Esophagus muscularis mucosa (tissue), 4 donors: ENCODE results near the gene ANKHD1. TPM values are rescaled to one million over a fixed set of nuclear protein-coding genes. Genes with fewer than 3 reads are reported as not detected.

ENCODE experiments used
- DNase-seq: peaks from one replicate; pipeline ENCODE4 v3.0.0-alpha.2; 2017; ENCODE audit errors: extremely low spot score
- H3K27ac ChIP-seq, 4 donors: fragments of 200-600 bp; sonication (generic); replicated peaks in 1 of 4; 1 replicate in 3 of 4; 2 replicates in 1 of 4; pipeline ENCODE4 v1.5.1; 2016 to 2019; ENCODE audit warnings: mild to moderate bottlenecking in 1 of 4
- H3K27me3 ChIP-seq, 4 donors: fragments of 200-600 bp; sonication (generic); one replicate each; pipeline versions ENCODE4 v1.5.1 to v1.6.0; 2016 to 2019
- H3K36me3 ChIP-seq, 4 donors: fragments of 200-600 bp; sonication (generic); one replicate each; pipeline ENCODE4 v1.5.1; 2016 to 2019
- H3K4me1 ChIP-seq, 4 donors: fragments of 200-600 bp; sonication (generic); one replicate each; pipeline ENCODE4 v1.5.1; 2016 to 2019
- H3K4me3 ChIP-seq, 4 donors: fragments of 200-600 bp; sonication (generic); 1 replicate in 2 of 4; 2 replicates in 2 of 4; pipeline ENCODE4 v1.5.1; 2016 to 2019; ENCODE audit warnings: mild to moderate bottlenecking in 4 of 4, moderate library complexity in 1 of 4
- H3K9me3 ChIP-seq, 4 donors: fragments of 200-600 bp; sonication (generic); 1 replicate in 3 of 4; 2 replicates in 1 of 4; pipeline ENCODE4 v1.5.1; 2016 to 2019
- CTCF ChIP-seq, 3 experiments: fragments of 200-600 bp in 2 of 3; fragments of 450-650 bp in 1 of 3; sonication (generic) in 2 of 3; IDR thresholded peaks; one replicate each; pipeline ENCODE4 v1.5.1; 2017 to 2019; ENCODE audit warnings: antibody characterized with exemption in 3 of 3, mild to moderate bottlenecking in 2 of 3, moderate library complexity in 1 of 3
- EP300 ChIP-seq: sonication (generic); formaldehyde crosslinking; IDR thresholded peaks from one replicate; pipeline ENCODE4 v1.6.1; 2017; ENCODE audit warnings: antibody characterized with exemption
- POLR2A ChIP-seq: fragments of 450-650 bp; IDR thresholded peaks from one replicate; pipeline ENCODE4 v1.6.1; 2017; ENCODE audit warnings: antibody characterized with exemption, moderate library complexity, mild to moderate bottlenecking, low read depth
- POLR2AphosphoS5 ChIP-seq, 2 donors: sonication (generic); formaldehyde crosslinking; IDR thresholded peaks; one replicate each; pipeline ENCODE4 v1.6.1; 2017; ENCODE audit warnings: antibody characterized with exemption in 2 of 2
- WGBS: methylation state at CpG from one replicate; pipeline ENCODE4 v1.1.5; 2018; 5-methylcytosine and 5-hydroxymethylcytosine counted together
- intact Hi-C: fragments of 100-400 bp; cut with DNase I; formaldehyde crosslinking; loops from one replicate; pipeline ENCODE4 v1.15.1; 2023
- total RNA-seq, 4 donors: library from RNA; depleted of rRNA; stranded (reverse); fragments of >200 nt; gene quantifications; one replicate each; pipeline versions ENCODE4 v1.1.0 to v1.2.1, GENCODE V29; 2016

ANKHD1 gene
- total RNA-seq, 4 donors from 2014 or later, result 58.3 to 94.3 (median 62.2) TPM

DNA sequence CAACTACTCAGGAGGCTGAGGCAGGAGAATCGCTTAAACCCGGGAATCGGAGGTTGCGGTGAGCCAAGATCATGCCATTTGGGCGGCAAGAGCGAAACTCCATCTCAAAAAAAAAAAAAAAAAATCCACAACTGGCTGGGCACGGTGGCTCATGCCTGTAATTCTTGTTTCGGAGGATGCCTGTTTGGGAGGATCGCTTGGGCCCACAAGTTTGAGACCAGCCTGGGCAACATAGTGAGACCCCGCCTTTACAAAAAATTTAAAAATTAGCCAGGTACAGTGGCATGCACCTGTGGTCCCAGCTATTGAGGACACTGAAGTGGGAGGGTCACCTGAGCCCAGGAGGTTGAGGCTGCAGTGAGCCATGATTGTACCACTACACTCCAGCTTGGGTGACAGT, 144.0 kb downstream of the ANKHD1 start:
- Histone ChIP-seq H3K36me3 (peaks cover 16 to 62% (median 56%) of the 10 kb centered on the region in 4 donors), H3K9me3 (no peaks in the 10 kb centered on the region), H3K27ac (peak overlapping the region in 1 of 4 donors; percentile 98), H3K27me3 (no peaks in the 10 kb centered on the region), H3K4me3 (no peak overlapping the region), H3K4me1 (peaks cover 42 to 44% (median 43%) of the 10 kb centered on the region in 4 donors)
- 97% methylated on average over 10 of the region's 10 CpGs for WGBS
- intact Hi-C loops, result no loop called here
- TF ChIP-seq POLR2A (no peak), EP300 (no peak), CTCF (IDR thresholded peaks at IDR 0.05) (no peak), POLR2AphosphoS5 (IDR thresholded peaks at IDR 0.05) (no peak)
- DNase-seq, result peak; percentile 29

DNA sequence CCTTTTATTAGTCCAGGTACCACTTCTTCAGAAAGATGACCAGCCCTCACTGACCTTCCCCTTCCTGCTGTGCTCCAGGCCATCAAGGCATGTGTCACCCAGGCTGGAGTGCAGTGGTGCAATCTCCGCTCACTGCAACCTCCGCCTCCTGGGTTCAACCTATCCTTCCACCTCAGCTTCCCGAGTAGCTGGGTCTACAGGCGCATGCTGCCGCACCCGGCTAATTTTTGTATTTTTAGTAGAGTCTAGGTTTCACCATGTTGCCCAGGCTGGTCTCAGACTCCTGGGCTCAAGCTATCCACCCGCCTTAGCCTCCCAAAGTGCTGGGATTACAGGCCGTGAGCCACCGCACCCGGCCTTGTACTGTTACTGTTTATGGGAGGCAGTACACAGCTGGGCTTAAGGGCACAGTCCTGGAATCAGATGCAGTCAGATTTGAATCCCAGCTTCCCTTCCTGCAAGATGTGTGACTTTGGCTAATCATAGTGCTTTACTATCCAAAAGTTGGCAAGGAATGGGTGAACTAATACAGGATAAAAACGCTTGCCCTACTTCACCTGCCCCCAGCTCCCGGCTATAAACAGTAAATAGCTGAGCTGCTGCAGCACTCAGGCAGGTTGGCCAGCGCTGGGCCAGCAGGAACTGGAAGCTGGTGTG, 145.3 kb downstream of the ANKHD1 start:
- H3K27me3 ChIP-seq, result no peaks in the 10 kb centered on the region
- TF ChIP-seq POLR2A (no peak), CTCF (IDR thresholded peaks at IDR 0.05) (no peak), POLR2AphosphoS5 (IDR thresholded peaks at IDR 0.05) (no peak), EP300 (no peak)
- 56% methylated on average over 7 of the region's 13 CpGs for WGBS
- DNase-seq, result peak; percentile 82
- H3K4me3 ChIP-seq, result peak overlapping the region; percentile 60 to 67 (median 63)
- peaks cover 43 to 48% (median 45%) of the 10 kb centered on the region in 4 donors for H3K4me1 ChIP-seq
- peak overlapping the region; percentile 93 to 98 (median 96) for H3K27ac ChIP-seq
- intact Hi-C loops, result no loop called here
- H3K9me3 ChIP-seq, result no peaks in the 10 kb centered on the region
- H3K36me3 ChIP-seq, result peaks cover 8 to 62% (median 56%) of the 10 kb centered on the region in 4 donors

GRCh38 chr5:140547508-140548299, 146.1 kb downstream of the ANKHD1 start, which contains the start of gene EIF4EBP3:
TSS of gene EIF4EBP3 (plus strand) at chr5:140547662. CDS start at chr5:140547738, 76 bp downstream.
- Histone ChIP-seq H3K27me3 (no peaks in the 10 kb centered on the region), H3K4me1 (peaks cover 43 to 48% (median 45%) of the 10 kb centered on the region in 4 donors), H3K4me3 (peak within 1 kb of the TSS; percentile 60 to 67 (median 63)), H3K36me3 (peaks cover 5 to 61% (median 54%) of the 10 kb centered on the region in 4 donors), H3K9me3 (no peaks in the 10 kb centered on the region), H3K27ac (peak within 1 kb of the TSS; percentile 93 to 98 (median 96))
- TF ChIP-seq EP300 (peak; percentile 6), CTCF (IDR thresholded peaks at IDR 0.05) (peak; percentile 32 to 81 (median 58)), POLR2AphosphoS5 (IDR thresholded peaks at IDR 0.05) (peak; percentile 96 to 97), POLR2A (peak; percentile 36)
- DNase-seq, result peak; percentile 99
- WGBS, result 32% methylated on average over 13 of the region's 52 CpGs
- intact Hi-C loops, result no loop called here

DNA sequence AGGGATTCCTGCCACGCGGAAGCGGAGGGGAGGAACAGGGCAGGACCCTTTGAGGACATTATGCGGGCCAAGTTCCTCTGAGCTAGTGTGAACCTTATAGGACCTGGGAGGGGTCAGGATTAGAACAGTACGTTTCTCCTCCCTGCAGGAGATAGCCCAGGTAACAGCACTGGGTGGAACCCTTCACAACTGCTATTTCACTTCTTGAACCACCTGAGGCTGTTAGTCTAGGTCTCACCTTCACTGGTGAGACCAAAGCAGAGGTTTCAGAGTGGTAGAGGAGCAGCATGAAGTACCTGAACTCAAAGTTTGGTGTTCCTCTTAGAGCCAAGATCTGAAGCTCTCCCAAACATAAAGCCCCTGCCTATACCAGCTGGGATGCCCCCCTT, 146.7 kb downstream of the ANKHD1 start:
- WGBS, result 20% methylated on average over 5 of the region's 5 CpGs
- Histone ChIP-seq H3K9me3 (no peaks in the 10 kb centered on the region), H3K4me1 (peaks cover 43 to 48% (median 45%) of the 10 kb centered on the region in 4 donors), H3K27ac (peak overlapping the region; percentile 93 to 98 (median 96)), H3K27me3 (no peaks in the 10 kb centered on the region), H3K36me3 (peaks cover 5 to 55% (median 48%) of the 10 kb centered on the region in 4 donors), H3K4me3 (peak overlapping the region; percentile 60 to 67 (median 63))
- DNase-seq, result no peak
- TF ChIP-seq POLR2A, result no peak
- TF ChIP-seq POLR2AphosphoS5 (IDR thresholded peaks at IDR 0.05), result peak in 1 of 2 donors; percentile 76
- TF ChIP-seq CTCF (IDR thresholded peaks at IDR 0.05), result no peak
- intact Hi-C loops, result no loop called here
